ENCODE results near the gene CYSTM1.

The CYSTM1 gene

DNA sequence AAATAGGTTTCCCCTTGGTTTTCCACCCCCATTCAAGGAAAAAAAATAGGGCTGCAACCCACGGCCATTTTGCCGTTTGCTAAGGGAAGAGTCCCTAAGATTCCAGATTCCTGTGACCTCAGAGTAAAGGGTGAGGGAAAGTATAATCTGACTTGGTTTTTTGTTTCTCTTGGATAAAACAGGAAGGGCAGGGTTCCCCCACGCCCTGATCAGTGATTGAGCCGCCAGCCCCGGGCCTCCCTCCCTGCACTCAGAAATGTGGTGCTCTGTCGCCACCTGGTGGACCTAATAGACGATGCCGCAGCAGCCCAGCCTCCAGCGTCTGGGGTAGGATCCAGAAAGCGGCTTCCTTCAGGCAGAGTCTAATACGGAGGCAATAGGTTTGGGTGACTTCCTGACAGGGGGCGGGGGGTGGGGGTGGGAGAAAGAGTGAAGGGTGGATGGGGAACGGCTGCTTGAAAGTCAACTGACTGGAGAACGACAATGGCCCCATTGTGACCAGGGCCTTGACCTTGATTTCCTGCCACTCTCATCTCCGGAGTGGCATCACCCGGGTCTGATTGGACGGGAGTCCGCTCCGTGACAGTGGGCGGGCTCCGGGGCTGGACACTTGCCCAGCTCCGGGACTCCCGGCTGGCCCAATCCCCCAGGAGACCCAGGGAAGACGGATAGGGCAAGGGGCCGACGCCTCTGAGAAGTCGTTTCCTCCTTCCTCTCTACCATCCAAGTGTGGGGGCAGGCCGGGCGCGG, 17.8 kb upstream of the CYSTM1 start:
- Mint-ChIP-seq H3K36me3 (no peaks in the 10 kb centered on the region), H3K27ac (no peak overlapping the region), H3K4me1 (ENCODE audit: low read depth) (peaks cover 3% of the 10 kb centered on the region)

DNA sequence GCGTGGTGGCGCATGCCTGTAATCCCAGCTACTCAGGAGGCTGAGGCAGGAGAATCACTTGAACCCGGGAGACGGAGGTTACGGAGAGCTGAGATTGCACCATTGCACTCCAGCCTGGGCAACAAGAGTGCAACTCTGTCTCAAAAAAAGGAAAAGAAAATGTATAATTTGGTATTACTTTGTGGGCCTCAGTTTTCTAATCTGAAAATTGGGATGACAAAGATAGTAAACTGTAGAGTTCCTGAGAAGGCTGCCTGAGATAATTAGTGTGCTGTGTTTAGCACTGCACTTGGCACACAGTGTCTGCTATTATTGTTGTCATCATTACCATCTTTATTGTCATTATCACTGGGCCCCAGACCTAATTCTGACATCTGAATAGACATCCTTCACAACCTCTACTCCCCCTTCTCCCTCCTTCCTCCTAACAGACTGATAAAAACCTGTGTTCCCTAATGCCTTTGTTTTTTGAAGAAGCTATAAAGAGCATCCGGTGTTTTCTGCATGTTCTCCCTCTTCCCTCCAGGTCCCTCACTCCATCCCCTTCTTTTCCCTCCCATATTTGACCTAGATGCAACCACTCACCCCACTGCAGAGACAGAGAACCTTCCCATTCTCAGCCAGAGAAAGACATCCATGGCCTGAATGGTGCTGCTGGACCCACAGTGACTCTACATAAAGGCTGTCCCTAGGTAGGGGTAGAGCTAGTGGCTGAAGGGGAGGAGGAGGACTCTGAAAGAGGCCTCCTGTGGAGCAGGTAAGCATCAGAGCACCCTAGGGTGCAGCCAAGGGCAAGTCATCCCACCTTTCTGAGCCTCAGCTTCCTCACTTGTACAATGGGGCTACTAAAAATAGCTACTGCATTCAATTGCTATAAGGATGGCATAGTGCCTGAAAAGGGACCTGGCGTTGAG, 15.7 kb upstream of the CYSTM1 start:
- peaks cover 3% of the 10 kb centered on the region for H3K4me1 Mint-ChIP-seq (ENCODE audit: low read depth)
- no peak overlapping the region for H3K27ac Mint-ChIP-seq
- H3K36me3 Mint-ChIP-seq = no peaks in the 10 kb centered on the region
- H3K27me3 Mint-ChIP-seq = no peaks in the 10 kb centered on the region
- no peaks in the 10 kb centered on the region for H3K9me3 Mint-ChIP-seq (ENCODE audit: low read depth)
- no peak overlapping the region for H3K4me3 Mint-ChIP-seq

More for the DNA sequence above, 17.8 kb upstream of the CYSTM1 start:
- H3K9me3 Mint-ChIP-seq (ENCODE audit: low read depth) = no peaks in the 10 kb centered on the region
- peak overlapping the region; percentile 51 for H3K4me3 Mint-ChIP-seq
- no peaks in the 10 kb centered on the region for H3K27me3 Mint-ChIP-seq

- Mint-ChIP-seq H3K27me3 (no peaks in the 10 kb centered on the region), H3K27ac (no peak overlapping the region), H3K4me3 (no peak overlapping the region), H3K36me3 (no peaks in the 10 kb centered on the region), H3K4me1 (ENCODE audit: low read depth) (no peaks in the 10 kb centered on the region), H3K9me3 (ENCODE audit: low read depth) (no peaks in the 10 kb centered on the region)
These were observed 12.7 kb upstream of the CYSTM1 start for GRCh38 chr5:140162275-140162674.

DNA sequence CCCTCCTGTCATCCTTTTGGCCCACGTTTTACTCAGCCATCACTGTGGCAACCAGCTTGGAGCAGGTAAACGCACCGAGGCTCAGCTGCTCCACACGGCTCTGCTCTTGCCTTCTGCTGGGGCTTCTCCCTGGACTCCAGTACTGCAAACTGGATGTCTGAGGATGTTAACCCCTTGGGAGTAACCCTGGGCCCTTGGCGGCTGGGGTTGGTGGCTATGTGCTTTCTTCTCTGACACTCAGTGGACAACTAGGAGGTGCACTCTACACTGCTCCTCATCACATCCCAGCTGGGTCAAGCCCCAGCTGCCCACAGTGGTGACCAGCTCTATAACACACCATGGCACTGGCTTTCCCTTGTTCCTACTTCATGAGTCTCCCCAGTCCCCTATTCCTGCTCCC, 12.2 kb upstream of the CYSTM1 start:
- H3K4me3 Mint-ChIP-seq = no peak overlapping the region
- H3K4me1 Mint-ChIP-seq (ENCODE audit: low read depth) = no peaks in the 10 kb centered on the region
- H3K27ac Mint-ChIP-seq = no peak overlapping the region
- no peaks in the 10 kb centered on the region for H3K9me3 Mint-ChIP-seq (ENCODE audit: low read depth)
- H3K36me3 Mint-ChIP-seq = no peaks in the 10 kb centered on the region
- no peaks in the 10 kb centered on the region for H3K27me3 Mint-ChIP-seq

- Mint-ChIP-seq H3K27ac (no peak overlapping the region), H3K27me3 (no peaks in the 10 kb centered on the region), H3K4me3 (no peak overlapping the region), H3K4me1 (ENCODE audit: low read depth) (no peaks in the 10 kb centered on the region), H3K36me3 (no peaks in the 10 kb centered on the region), H3K9me3 (ENCODE audit: low read depth) (no peaks in the 10 kb centered on the region)
These were observed 9.7 kb upstream of the CYSTM1 start for GRCh38 chr5:140165101-140165922.

DNA sequence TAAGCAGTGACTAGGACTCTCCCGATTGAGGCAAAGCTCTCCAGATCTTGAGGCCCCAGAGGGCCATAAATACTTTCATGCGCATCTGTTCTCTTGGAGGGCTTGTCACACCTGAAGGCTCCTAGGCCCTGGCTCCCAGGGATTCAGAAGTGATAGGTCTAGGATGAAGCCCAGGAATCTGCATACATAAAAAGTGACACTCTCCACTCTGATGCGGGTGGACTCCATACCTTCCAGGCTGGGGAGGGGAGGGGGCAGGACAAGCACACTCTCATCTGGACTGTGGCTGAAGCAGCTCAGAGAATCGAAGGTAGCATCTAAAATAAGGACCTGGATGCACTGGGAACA, 9.1 kb upstream of the CYSTM1 start:
- Mint-ChIP-seq H3K27me3 (no peaks in the 10 kb centered on the region), H3K4me1 (ENCODE audit: low read depth) (no peaks in the 10 kb centered on the region), H3K9me3 (ENCODE audit: low read depth) (no peaks in the 10 kb centered on the region), H3K27ac (no peak overlapping the region), H3K4me3 (no peak overlapping the region), H3K36me3 (no peaks in the 10 kb centered on the region)

- no peak overlapping the region for H3K4me3 Mint-ChIP-seq
- H3K27ac Mint-ChIP-seq = no peak overlapping the region
- H3K4me1 Mint-ChIP-seq (ENCODE audit: low read depth) = no peaks in the 10 kb centered on the region
- no peaks in the 10 kb centered on the region for H3K36me3 Mint-ChIP-seq
- H3K27me3 Mint-ChIP-seq = no peaks in the 10 kb centered on the region
- no peaks in the 10 kb centered on the region for H3K9me3 Mint-ChIP-seq (ENCODE audit: low read depth)
These were observed 8.1 kb upstream of the CYSTM1 start for GRCh38 chr5:140166911-140167310.

DNA sequence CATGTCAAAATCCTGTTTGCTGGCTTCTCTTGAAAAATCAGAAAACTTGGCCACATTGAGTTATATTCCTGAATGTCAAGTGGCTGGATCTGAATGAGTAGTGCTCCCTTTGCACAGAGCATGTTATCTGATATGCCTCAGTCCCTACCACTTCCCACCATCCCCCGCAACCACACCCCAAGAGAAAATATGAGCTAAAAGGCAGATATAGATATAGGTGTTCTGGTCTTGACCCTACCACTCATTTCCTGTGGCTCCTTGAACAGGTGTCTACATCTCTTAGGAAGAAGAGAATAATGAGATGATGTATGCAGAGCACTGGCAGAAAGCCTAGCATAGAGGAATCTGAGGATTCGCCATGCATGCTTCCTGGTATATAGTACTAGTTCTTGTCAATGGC, 6.6 kb upstream of the CYSTM1 start:
- Mint-ChIP-seq H3K27me3 (no peaks in the 10 kb centered on the region), H3K27ac (no peak overlapping the region), H3K36me3 (no peaks in the 10 kb centered on the region), H3K9me3 (ENCODE audit: low read depth) (no peaks in the 10 kb centered on the region), H3K4me1 (ENCODE audit: low read depth) (no peaks in the 10 kb centered on the region), H3K4me3 (no peak overlapping the region)

DNA sequence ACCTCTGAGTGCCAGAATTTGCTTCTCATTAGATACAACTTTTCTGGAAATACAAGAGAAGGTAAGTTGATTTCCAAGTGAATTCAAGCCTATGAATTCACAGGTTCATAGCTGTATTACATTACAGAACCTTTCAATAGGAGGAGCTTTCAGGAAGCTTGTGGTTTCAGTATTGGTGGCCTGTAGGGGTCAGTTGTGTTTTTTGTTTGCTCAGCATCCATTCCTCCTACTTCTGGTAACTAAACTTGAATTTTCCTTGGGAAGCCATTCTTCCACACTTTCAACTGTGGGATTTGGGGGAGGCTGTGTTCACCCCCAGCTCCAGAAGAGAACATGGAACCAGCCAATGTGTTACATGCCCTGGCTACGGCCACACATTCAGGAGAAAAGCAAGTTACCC, 5.6 kb upstream of the CYSTM1 start:
- Mint-ChIP-seq H3K4me1 (ENCODE audit: low read depth) (peaks cover 5% of the 10 kb centered on the region), H3K27ac (no peak overlapping the region), H3K4me3 (no peak overlapping the region), H3K27me3 (no peaks in the 10 kb centered on the region), H3K9me3 (ENCODE audit: low read depth) (no peaks in the 10 kb centered on the region), H3K36me3 (no peaks in the 10 kb centered on the region)

- Mint-ChIP-seq H3K4me1 (ENCODE audit: low read depth) (peaks cover 12% of the 10 kb centered on the region), H3K36me3 (no peaks in the 10 kb centered on the region), H3K9me3 (ENCODE audit: low read depth) (no peaks in the 10 kb centered on the region), H3K4me3 (no peak overlapping the region), H3K27me3 (no peaks in the 10 kb centered on the region), H3K27ac (no peak overlapping the region)
These were observed 2.5 kb upstream of the CYSTM1 start for GRCh38 chr5:140172483-140172882.

- Mint-ChIP-seq H3K27me3 (no peaks in the 10 kb centered on the region), H3K9me3 (ENCODE audit: low read depth) (no peaks in the 10 kb centered on the region), H3K4me1 (ENCODE audit: low read depth) (peaks cover 12% of the 10 kb centered on the region), H3K27ac (peak overlapping the region; percentile 74), H3K4me3 (peak overlapping the region; percentile 67), H3K36me3 (no peaks in the 10 kb centered on the region)
These were observed 974 bp upstream of the CYSTM1 start for GRCh38 chr5:140174014-140174413.

- H3K36me3 Mint-ChIP-seq = no peaks in the 10 kb centered on the region
- H3K27me3 Mint-ChIP-seq = no peaks in the 10 kb centered on the region
- H3K9me3 Mint-ChIP-seq (ENCODE audit: low read depth) = no peaks in the 10 kb centered on the region
- peak overlapping the region; percentile 94 for H3K4me3 Mint-ChIP-seq
- peaks cover 12% of the 10 kb centered on the region for H3K4me1 Mint-ChIP-seq (ENCODE audit: low read depth)
- peak overlapping the region; percentile 68 for H3K27ac Mint-ChIP-seq
These were observed 511 bp downstream of the CYSTM1 start for GRCh38 chr5:140175367-140176030.

DNA sequence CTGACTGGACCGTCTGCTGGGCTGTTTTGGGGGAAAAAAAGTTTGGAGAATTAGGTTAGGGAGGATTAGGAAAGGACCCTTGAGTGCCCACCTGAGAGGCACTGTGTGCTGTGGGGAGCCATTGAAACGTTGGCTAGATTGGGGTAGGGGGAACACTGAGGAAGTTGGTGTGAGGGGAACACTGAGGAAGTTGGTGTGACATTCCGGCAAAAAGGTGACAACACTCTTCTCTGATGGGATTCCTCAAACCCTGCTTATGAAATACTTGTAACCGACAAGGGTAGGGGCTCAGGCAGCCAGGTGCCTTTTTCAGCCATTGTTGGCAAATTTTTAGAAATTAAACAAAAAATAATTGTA, 1.0 kb downstream of the CYSTM1 start:
- H3K9me3 Mint-ChIP-seq (ENCODE audit: low read depth) = no peaks in the 10 kb centered on the region
- H3K4me3 Mint-ChIP-seq = peak overlapping the region; percentile 94
- H3K36me3 Mint-ChIP-seq = no peaks in the 10 kb centered on the region
- H3K27ac Mint-ChIP-seq = peak overlapping the region; percentile 68
- H3K4me1 Mint-ChIP-seq (ENCODE audit: low read depth) = peaks cover 12% of the 10 kb centered on the region
- no peaks in the 10 kb centered on the region for H3K27me3 Mint-ChIP-seq

DNA sequence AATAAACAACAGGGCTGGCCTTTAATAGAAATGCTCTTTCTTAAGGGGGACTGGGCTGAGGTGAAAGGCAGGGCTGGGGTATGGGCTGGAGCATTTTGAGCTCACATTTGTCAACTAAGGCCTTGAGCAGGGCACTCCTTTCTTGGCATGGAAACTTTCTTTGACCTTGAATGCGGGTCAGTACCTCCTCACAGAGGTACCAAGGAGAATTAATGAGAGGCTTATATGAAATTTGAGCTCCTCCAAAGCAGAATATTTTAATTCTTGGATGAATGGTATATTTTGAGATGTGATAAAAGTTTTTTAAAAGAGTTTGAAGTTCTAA, 3.1 kb downstream of the CYSTM1 start:
- H3K27me3 Mint-ChIP-seq = no peaks in the 10 kb centered on the region
- H3K4me3 Mint-ChIP-seq = no peak overlapping the region
- H3K4me1 Mint-ChIP-seq (ENCODE audit: low read depth) = peaks cover 12% of the 10 kb centered on the region
- no peaks in the 10 kb centered on the region for H3K36me3 Mint-ChIP-seq
- no peak overlapping the region for H3K27ac Mint-ChIP-seq
- no peaks in the 10 kb centered on the region for H3K9me3 Mint-ChIP-seq (ENCODE audit: low read depth)
